ENCODE results near the gene KCNA1.

Gene KCNA1

DNA sequence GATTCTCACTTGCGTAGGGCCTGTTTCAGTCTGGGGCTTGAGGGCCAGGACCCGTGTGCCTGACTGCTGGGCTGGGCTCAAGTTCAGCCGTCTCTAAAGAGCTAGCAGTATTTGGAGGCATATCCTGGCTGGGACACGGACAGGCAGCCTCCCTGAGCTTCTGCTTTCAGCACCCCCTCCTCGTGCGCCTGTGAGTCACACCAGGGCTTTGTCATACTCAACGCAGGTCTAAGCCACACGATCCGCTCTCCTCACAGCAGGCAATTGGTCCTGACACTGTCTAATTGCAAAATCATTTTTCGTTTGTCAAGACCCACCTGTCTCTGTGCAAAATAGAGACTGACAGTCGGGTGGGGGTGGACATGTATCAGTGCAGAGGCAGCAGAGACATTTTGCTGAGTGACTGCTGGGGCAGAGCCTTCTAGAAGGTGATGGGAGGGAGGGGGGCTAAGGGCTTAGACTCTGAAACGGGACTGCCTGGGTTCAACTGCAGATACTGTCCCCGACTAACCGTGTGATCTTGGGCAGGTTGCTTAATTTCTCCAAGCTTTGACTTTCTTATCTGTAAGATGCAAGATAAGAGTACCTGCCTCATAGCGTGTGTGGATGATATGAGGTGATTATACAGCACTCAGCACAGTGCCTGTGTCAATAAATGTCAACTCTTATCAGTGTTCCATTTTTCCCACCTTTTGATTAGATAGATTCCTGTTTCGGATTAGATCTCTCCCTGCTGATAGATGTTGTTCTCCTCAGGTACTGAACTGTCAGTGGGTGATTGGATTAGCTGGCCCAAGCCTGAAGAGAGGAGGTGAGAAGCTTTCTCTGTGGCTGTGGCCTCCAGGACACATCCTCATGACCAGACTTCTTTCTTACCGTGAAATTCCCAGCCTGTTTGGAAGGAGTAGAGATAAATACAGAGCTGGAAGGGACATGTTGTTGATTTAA, 53.1 kb downstream of the KCNA1 start:
- no peak for DNase-seq
